Eye (tissue), 1 donor: ENCODE results near the gene ATG2A.

Experiments
- DNase-seq: peaks from one replicate; pipeline ENCODE4 v3.0.0-alpha.2; 2015

ATG2A gene

DNA sequence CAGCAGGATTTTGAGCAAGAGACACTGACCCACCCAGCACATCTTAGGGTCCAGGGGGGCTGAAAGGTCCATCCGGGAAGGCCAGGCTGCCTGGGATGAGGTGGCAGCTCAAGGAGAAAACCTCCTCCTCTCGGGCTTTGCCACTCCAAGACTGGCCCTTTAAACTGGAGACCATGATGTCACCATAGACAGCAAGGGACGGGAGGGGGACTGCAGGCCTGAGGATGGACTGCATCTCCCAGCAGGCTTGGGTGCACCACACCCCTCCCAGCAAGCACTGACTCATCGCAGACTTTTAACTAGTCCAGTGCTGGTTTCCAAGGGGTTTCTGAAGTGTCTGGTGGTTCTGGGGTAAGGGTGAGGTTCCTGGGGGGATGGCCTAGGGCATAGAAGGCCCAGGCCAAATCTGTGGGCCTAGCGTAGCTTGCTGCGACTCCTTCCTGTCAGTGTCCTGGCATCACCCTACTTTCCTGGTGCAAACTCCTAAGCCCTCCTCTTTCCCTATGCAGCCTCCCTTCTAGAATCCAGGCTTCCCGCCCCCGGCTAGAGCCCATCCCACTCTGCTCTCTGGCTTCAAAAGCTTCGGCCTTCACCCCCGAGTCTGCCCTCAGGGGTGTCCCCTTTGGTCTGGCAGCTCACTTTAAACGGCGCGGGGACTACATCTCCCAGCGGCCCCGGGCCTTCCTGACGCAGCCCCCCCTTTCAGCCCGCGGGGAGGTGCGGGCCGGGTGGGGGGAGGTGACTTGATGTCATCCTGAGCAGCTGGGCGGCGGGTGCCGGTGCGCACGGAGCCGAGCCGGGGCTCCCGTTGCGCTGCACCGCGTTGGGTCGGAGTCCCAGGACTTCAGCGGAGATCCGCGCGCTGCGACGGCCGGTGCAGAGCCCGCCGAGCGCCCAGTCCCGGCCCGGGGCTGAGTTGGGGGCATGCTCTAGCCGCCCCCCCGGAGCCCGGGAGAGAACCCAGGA is 7.2 kb upstream of the ATG2A start, which contains the start of gene PPP2R5B:
PPP2R5B (plus strand) TSS at position 746 of the 966 bp plus-strand sequence. CDS start 1,046 bp downstream, outside the sequence.
- peak; percentile 96 for DNase-seq

DNA sequence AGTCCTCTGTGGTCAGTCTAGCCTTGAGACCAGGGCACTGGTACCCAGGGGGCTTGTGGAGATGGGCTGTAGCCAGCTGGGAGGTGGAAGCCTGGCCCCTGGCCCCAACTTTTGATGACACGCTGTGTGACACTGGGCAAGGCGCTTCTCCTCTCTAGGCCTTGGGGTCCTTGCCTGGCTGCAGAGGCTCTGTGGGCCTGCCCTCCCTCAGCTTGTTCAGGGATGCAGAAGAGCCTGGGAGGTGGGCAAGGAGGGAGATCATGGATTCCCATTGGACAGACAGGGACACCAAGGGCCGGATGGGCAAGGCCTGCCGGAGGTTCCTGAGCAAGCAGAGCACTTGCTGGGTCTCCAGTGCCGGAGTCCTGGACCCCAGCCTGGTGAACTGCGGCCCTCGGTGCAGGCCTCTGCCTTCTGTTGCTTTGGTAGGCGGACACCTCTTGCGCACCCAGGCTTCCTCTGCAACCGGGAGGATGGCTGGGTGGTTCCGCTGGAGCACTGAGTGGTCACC is 6.2 kb upstream of the ATG2A start:
- DNase-seq: no peak

DNA sequence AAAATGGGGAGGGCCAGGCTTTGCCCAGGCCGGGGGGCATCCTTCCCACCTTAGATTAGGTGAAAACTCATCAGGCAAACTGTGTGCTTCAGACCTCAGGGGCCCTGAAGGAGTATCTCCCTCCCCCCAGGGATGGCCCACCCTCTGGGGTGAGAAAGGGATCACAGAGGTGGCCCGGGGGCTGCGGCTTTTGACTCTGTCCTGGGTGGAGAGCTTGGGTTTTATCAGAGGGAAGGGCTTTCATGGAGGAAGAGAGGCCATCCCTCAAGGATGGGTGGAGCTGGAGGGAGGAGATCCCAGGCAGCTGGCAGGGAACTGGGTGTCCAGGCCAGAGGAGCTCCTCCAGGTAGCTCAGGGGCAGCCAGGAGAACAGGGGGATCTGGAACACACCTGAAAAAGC is 4.4 kb upstream of the ATG2A start:
- DNase-seq: no peak

DNA sequence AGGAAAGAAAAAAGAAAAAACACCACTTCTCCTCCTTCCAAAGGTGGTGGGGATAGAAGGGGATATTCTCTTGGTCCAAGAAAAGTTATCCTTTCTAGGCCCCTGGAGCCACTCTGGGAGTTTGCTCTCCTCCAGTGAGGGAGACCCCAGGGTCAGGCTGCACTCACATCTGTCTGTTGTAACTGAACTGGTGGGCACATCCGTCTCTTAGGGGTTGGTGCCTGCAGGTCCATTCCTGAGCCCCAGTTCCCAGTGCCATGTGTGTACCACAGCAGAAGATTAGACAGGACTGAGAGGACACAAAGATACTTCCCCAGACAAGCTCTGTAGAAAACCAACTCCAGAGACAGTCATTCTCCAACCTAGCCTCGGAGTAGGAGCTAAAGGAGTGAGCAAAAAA is 3.1 kb upstream of the ATG2A start:
- DNase-seq: no peak

DNA sequence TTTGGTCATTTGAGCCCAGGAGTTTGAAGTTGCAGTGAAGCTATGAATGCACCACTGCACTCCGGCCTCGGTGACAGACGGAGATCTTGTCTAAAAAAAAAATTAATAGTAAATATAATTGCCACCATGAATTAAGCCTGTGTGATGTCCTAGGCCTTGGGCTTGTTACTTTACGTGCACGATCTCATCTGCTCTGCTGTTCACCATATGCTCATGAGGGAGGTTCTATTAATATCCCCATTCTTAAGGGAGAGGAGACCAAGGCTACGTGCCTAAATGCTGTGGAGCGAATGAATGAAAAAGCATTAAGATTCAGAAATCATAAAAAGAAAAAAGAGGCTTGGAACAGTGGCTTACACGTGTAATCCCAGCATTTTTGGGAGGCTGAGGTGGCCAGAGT is 2.6 kb upstream of the ATG2A start:
- no peak for DNase-seq

DNA sequence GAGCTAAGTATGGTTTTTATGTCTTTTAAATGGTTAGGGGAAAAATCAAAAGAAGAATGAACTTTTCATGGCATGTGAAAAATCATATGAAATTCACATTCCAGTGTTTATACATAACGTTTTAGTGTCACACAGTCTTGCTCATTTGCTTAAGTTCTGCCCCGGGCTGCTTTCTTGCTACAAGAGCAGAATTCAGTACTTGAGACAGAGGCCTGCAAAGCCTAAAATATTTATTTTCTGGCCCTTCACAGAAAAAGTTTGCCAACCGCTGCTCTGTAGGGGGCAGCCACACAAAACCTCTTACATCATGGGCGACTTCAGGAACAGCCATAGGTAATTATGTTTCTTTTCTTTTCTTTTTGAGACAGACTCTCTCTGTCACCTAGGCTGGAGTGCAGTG is 1.0 kb upstream of the ATG2A start:
- DNase-seq: peak; percentile 58

DNA sequence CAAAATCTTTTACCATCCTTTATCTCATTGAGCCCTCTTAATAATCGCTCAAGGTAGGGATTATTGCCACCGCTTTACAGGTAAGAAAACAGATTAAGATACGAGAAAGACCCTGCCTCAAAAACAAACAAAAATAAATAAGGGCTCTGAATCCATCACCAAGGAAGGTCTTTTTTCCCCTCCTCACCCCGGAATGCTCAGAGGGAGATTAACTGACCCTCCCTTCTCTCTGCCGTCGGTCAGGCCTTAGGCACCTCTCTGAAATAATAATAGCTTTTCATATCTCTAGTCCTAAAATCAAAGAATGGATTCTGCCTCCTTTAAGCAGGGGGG is 620 bp upstream of the ATG2A start:
- DNase-seq: no peak

DNA sequence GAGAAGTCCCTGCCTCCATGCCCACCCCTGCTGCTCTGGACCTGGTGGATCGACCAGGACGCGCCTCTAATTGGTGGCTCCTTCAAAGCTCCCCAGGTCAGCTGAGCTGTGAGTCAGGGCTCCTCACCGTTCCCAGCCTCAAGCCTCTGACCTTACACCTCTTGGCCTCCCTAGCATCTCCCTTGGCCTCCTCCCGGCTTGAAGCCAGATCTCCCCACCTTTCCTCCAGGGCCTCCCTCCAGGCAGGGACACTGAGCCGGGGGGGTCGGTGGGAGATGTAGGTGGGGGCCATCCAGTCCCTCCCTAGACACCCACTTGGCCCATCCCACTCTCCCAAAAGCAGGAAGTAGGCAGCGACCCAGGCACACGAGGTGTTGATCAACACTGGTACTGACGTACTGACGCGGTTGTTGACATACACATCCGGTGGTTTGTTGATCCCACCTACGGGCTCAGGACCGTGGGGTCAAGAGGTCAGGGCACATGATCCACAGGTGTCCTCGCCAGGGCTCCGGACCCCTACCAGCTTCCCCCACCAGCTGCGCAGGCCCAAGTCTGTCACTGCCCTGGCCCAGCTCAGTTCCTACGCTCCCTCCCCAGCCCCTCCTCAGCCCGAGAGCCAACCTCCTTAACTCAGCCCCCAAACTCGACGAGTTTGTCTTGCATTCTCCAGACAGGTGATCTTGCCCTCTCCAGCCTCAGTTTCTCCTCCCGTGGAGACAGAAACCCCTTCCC is 802 bp downstream of the ATG2A start:
- no peak for DNase-seq

DNA sequence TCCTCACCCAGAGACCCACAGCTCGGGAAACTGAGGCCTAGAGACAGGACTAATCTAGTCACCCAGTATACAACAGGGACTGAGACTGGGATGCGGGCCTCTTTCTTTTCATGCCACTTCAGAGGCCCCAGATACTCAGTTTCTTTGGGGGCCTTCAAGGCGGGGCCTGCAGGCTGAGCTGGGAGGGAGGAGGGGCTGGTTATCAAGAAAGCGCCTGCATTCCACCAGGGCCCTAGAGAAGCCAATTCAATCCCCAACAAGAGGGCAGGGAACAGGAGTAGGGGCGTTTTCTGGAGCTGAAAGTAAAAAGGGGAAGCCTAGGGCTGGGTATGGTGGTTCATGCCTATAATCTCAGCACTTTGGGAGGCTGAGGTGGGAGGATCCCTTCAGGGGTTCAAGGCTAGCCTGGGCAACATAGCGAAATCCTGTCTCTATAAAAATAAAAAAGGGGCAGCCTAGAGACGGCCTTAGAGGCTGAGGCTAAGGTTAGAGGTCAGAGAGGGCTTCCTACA is 1.6 kb downstream of the ATG2A start:
- DNase-seq: no peak

DNA sequence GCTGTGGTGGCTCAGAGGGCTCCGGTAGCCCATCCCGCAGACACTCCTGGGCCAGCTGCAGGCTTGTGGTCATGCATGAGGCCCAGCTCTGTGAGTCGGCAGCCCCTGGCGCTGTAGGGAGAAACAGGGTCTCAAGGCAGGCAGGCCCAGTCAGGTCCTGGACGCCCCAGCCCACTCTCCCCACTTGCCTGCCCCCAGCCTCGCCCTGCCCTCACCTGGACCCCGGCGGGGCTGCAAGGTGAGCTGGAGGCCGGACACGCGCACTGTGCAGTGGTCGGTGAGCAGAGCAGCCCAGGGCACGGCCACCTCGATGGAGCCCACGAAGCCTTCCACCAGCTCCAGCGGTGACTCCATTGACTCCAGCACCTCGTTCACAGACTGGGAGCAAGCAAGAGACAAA is 2.9 kb downstream of the ATG2A start:
- no peak for DNase-seq

DNA sequence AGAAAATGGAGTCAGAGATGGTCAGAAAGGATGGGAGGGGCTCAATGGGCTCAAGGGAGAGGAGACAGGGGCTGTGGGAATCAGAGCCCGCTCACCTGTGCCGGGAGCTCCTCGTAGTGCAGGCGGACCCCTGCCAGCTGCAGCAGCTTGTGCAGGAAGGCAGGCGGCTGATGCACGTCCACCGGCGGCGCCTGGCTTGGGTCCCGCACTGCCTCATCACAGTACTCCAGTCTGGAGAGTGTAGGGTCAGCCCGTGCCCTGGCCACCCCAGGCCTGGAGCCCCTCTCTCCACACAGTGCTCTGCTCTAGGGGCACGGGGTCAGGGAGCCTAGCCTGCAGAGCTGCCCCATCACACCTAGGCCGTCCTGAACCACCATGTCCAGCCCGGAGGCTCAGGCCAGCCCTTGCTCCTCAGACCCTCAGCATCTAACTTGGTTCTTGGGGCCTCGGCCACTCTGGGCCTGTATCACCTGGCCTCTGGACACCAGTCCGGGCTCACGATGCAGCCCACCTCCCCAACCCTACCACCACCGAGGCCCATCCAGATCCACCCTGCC is 3.8 kb downstream of the ATG2A start:
- no peak for DNase-seq

DNA sequence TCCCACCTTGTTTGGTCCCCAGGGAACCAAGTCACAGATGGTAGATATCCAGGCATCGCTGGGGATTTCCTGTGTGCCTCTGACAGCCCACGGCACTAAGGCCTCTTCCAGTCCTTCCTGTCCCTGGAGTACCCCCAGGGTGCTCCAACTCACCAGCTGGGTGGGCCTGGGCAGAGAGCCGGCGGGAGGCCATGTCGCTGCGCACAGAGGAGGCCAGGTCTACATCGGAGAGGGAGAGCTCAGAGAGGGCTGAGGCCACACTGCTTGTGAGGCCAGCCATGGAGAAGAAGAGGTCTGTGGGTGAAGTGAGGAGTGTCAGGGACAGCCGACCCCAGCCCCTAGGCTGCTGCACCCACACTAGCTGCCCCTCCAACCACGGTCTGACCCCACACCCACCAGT is 5.3 kb downstream of the ATG2A start:
- no peak for DNase-seq

DNA sequence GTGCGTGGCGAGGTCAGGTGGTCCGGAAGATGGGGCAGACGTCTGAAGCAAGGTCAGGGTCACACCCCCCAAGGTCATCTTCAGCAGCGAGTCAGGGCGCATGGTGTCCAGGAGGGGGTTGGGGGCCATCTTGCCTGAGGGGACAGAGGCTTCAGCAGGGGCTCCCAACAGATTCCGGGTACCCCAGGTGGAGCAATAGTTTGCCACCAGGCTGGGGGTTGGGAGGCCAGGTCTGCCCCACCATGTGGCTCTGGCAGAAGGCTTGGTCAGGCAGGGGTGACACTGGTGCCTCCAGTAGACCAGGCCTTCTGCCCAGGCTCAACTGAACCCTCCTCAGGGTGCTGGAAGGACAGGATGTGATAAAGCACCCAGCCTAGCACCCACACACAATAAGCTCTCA is 5.9 kb downstream of the ATG2A start:
- no peak for DNase-seq

DNA sequence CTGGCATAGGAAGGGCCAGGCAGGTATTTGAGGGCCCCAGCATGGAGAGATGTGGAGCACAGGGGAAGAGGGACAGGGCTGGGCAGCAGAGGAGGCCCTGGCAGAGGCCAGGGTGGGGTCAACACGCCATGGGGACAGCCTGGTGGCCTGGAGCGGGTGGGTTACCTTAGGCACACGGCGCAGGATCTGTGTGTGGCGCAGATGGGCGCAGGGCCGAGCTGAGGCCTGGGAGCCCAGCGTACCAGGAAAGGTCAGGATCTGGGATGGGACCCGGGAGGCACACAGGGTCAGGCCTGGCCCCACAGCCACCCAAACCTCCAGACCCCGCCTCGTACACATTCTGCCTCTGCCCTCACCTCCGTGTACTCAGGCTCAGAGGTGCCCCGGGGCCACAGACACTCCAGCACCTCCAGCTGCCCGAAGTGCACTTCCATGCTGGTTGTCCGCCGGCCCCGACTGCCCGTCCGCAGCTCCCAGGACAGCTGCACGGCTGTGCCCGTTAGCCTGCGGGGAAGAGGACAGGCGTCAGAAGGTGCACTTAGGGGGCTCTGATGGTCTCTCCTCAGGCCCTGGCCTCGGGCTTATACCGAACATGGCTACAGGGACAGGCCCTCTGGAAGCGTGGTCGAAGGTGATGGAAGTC is 6.4 kb downstream of the ATG2A start:
- DNase-seq: no peak

DNA sequence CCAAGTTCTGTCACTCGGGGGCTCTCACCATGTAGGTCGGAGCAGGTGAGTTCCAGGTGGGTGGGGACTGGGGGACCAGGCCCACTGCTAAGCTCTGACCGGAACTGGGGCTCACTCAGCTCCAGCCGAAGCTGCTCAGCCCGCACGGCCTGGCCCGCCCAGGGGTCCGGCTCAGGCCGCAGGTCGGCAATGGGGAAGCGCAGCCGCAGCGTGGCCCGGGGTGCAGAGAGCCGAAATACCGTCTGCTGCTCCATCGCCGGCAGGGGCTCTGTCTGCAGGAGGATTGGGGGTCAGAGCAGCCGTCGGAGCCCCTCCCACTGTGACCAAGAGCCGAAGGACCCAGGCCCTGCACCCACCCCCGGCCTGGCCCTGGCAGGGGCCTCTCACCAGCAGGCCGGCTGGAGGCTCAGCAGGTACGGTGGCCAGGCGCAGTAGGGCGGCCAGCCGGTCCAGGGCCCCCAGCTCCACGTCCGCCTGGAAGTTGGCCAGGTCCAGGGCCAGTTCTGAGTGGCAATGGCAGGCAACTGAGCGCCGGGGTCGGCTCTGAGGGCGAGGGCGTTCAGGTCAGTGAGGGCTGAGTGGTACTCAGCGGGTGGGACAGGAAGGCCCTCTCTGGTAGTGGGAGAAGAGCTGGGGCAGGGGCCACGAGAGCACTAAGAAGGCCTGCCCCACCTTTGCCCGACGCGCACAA is 7.2 kb downstream of the ATG2A start:
- DNase-seq: no peak

DNA sequence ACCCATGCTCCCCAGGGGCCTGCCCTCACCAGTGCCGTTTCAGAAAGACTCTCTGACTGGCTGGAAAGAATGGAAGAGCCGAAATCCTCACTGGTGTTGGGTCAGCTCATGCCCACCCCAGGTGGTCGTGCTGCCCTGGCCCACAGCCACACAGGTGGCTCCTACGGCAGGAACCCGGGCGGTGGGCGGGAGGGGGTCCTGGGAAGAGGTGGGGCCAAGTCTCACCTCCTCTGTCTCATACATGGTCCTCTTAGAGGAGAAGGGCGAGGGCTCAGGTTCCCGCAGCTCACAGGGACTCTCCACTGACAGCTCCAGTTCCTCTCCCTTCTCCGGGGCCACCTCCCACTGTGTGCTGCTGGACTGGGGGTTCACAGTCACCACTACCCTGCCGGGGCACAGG is 8.2 kb downstream of the ATG2A start:
- no peak for DNase-seq

DNA sequence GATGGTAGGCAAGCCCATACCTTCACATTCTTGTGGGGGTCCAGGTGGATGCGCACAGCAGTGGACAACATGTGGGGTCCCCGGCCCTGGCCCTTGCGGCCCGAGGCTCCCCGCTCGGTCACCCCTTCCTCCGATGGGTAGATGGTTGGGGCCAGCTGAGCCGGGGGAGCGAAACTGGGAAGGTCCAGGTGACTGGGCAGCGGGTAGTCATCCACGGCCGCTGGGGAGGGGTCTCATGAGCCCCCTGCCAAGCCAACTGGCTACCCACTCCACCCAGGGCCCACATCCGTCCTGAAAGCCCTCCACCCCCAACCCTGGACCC is 10.7 kb downstream of the ATG2A start:
- DNase-seq: no peak

DNA sequence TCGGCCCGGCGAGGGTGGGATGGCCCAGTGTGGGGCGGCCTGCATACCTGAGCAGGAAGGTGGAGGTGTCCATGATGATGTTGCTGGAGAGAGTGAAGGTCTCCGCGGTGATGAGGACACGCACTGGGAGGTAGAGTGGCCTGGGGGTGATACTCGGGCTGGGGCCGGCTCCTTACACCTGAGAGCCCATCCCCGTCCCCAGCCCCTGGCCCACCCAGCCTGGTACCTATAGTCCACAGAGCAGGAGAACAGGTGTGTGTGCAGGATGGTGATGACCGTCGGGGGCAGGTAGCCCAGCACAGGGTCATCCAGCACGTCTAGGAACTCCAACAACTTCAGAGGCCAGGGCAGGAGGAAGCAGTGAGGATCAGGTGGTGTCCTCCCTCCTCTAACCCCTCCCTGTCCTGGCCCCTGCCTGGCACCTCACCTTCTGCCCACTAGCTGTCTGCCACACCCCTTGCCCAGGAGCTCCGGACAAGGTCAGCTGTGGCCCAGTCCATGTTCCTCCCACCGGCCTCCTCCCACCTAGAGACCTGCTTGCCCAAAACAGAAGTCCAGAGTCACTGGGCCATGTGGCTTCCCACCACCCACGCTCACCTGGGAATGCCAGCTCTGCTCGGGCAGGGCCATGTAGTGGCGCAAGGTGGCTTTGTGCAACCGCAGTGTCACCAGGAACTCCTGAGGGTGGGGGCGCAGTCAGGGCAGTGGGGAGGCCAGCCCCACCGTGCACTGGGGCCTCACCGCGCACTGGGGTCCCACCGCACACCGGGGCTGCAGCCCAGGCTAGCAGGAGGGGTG is 11.3 kb downstream of the ATG2A start:
- DNase-seq: no peak

DNA sequence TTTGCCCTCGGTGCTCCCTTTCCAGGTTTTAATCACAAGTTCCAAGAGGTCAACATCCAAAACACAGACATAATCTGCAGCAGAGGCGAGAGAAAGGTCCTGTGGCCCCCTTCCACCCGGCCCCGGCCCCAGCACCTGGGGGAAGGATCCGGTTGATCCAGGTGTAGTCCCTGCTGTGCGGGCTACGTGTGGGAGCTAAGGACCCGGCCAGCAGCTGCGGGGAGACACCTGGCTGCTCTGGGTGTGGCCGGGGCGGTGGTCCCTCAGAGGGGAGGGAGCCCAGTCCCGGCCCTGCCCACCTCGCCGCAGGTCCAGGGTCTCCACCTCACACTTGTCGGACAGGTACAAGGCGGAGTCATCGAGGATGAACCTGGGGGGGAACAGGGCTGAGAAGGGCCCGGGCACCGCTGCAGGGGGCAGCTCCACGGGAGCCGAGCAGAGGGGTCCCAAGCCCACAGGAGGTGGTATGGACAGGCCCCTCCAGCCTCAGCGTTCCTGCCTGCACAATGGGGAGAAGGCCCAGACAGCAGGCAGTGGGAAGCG is 13.6 kb downstream of the ATG2A start:
- DNase-seq: no peak

DNA sequence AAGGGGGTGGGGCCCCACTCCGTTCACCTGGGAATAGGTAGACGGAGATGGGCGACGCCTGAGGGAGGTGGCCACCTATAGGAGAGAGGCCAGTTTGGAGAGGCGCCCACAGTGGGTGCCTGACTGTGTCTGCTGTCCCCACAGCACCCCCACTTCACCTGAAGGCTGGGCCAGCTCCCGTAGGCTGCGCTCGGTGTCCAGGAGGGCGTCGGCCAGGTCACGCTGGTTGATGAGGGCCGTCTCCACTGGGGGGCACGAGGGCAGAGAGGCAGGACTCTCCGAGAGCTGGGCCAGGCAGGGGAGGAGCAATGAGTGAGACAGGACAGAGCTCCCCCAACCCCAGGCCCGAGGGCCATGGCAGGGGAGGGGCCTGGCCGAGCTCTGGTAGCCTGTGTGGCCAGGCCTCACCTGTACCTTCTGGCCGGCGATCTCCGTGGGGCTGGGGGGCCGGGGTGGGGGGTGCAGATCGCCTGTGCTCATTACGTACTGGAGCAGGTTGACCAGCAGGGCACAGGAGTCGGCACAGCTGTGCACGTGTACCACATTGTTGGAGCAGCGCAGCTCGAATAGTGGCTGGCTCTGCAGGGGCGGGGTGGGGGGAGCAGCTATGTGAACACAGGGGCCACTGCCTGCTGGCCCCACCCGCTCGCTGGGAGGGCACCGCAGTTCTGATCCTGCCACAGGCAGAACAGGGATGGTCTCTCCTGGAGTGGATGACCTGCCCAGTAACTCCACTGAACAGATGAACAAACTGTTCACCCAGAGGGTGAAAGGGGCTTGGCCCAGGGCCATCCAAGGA is 14.7 kb downstream of the ATG2A start:
- DNase-seq: no peak
